HG03558 (cell line): ENCODE results near the gene ANGPT4.
"Not testable (repeated sequence)": the region's sequence is repeated elsewhere in the genome, so short reads cannot be mapped to it uniquely, and the experiment has no call there.

Experiments
- ATAC-seq: cut with Tn5 transposase; IDR thresholded peaks from one replicate; pipeline ENCODE4 v1.9.1; 2021; ENCODE audit warnings: moderate number of reproducible peaks; ENCODE audit not compliant: unreplicated experiment; ENCODE audit errors: extremely low read depth

Gene ANGPT4

GRCh38 chr20:910132-910869, 5.8 kb downstream of the ANGPT4 start:
- ATAC-seq, result no peak

- ATAC-seq, result no peak
These were observed 6.5 kb downstream of the ANGPT4 start for GRCh38 chr20:909641-910040.

GRCh38 chr20:906703-907270, 9.3 kb downstream of the ANGPT4 start:
- ATAC-seq, result no peak

GRCh38 chr20:906001-906520, 10.1 kb downstream of the ANGPT4 start:
- no peak for ATAC-seq

GRCh38 chr20:905396-905961, 10.7 kb downstream of the ANGPT4 start:
- no peak for ATAC-seq

GRCh38 chr20:904039-904545, 12.0 kb downstream of the ANGPT4 start:
- no peak for ATAC-seq

GRCh38 chr20:897436-897835, 18.7 kb downstream of the ANGPT4 start:
- ATAC-seq, result not testable (repeated sequence)

GRCh38 chr20:896501-897025, 19.6 kb downstream of the ANGPT4 start:
- no peak for ATAC-seq

- not testable (repeated sequence) for ATAC-seq
These were observed 23.8 kb downstream of the ANGPT4 start for GRCh38 chr20:892371-892770.

- no peak for ATAC-seq
These were observed 24.4 kb downstream of the ANGPT4 start for GRCh38 chr20:891706-892080.

GRCh38 chr20:891058-891705, 25.0 kb downstream of the ANGPT4 start:
- ATAC-seq, result no peak

- no peak for ATAC-seq
These were observed 25.5 kb downstream of the ANGPT4 start for GRCh38 chr20:890666-891057.

- ATAC-seq, result no peak
These were observed 26.1 kb downstream of the ANGPT4 start for GRCh38 chr20:889932-890463.

- no peak for ATAC-seq
These were observed 27.0 kb downstream of the ANGPT4 start for GRCh38 chr20:889106-889505.

GRCh38 chr20:888057-888456, 28.1 kb downstream of the ANGPT4 start:
- ATAC-seq, result no peak

- no peak for ATAC-seq
These were observed 29.0 kb downstream of the ANGPT4 start for GRCh38 chr20:887137-887536.

GRCh38 chr20:884983-885952, 30.9 kb downstream of the ANGPT4 start:
- no peak for ATAC-seq

- no peak for ATAC-seq
These were observed 34.4 kb downstream of the ANGPT4 start for GRCh38 chr20:881783-882144.

- no peak for ATAC-seq
These were observed 34.9 kb downstream of the ANGPT4 start for GRCh38 chr20:881051-881782.
